Adrenal gland (tissue), 12 donors: ENCODE data around the gene ZSCAN31. TPM values are rescaled to one million over a fixed set of nuclear protein-coding genes. Genes with fewer than 3 reads are reported as not detected.

Experiments used
- DNase-seq, 7 donors: peaks; one replicate each; pipeline ENCODE4 v3.0.0-alpha.2; 2019 to 2020
- H3K27ac ChIP-seq, 5 donors: fragments of 200-600 bp; sonication (generic) in 4 of 5; 1 replicate in 3 of 5; 2 replicates in 2 of 5; pipeline versions ENCODE4 v1.5.1 to v1.8.0; 2016 to 2020; ENCODE audit warnings: mild to moderate bottlenecking in 1 of 5
- H3K27me3 ChIP-seq: fragments of 200-600 bp; 2 replicates; pipeline ENCODE4 v1.8.0; 2021
- H3K36me3 ChIP-seq, 2 donors: fragments of 200-600 bp; replicated peaks in 1 of 2; 1 replicate in 1 of 2; 2 replicates in 1 of 2; pipeline versions ENCODE4 v1.5.1 to v1.8.0; 2018 to 2022
- H3K4me1 ChIP-seq, 2 donors: fragments of 200-600 bp; replicated peaks in 1 of 2; 1 replicate in 1 of 2; 2 replicates in 1 of 2; pipeline versions ENCODE4 v1.5.1 to v1.8.0; 2018 to 2021
- H3K4me3 ChIP-seq, 4 donors: fragments of 200-600 bp; sonication (generic) in 3 of 4; one replicate each; pipeline ENCODE4 v1.5.1; 2016 to 2018
- H3K9me3 ChIP-seq, 3 donors: fragments of 200-600 bp; sonication (generic) in 1 of 3; replicated peaks in 1 of 3; 1 replicate in 2 of 3; 2 replicates in 1 of 3; pipeline versions ENCODE4 v1.5.1 to v1.8.0; 2016 to 2021
- POLR2A ChIP-seq, 2 donors: fragments of 450-650 bp; IDR thresholded peaks; one replicate each; pipeline ENCODE4 v1.6.1; 2017; ENCODE audit warnings: antibody characterized with exemption in 2 of 2, mild to moderate bottlenecking in 2 of 2, moderate library complexity in 1 of 2
- WGBS, 4 donors: extraction: QIAGEN DNeasy Blood & Tissue Kit in 2 of 4; methylation state at CpG; one replicate each; pipeline versions ENCODE4 v1.1.5 to v1.1.7; 2013 to 2017; 5-methylcytosine and 5-hydroxymethylcytosine counted together
- intact Hi-C, 2 donors: fragments of 100-400 bp; cut with DNase I; formaldehyde crosslinking; loops; one replicate each; pipeline versions ENCODE4 v1.14.1 to v1.15.0; 2022 to 2023
- polyA plus RNA-seq, 3 donors: library from polyadenylated mRNA; stranded (reverse); fragments of 200-250 nt in 2 of 3; fragments of 350-450 nt in 1 of 3; fragmentation: Illumina TruSeq in 1 of 3; extraction: RNeasy Lipid Tissue Mini Kit (QIAGEN cat#74804) in 1 of 3; gene quantifications; one replicate each; pipeline ENCODE4 v1.2.3, GENCODE V29; 2013 to 2014
- total RNA-seq, 9 donors: library from RNA; depleted of rRNA in 4 of 9; stranded (reverse); fragments of >200 nt in 4 of 9; fragments of 120-200 nt in 1 of 9; fragmentation: NEBNext Ultra II Directional in 1 of 9; extraction: Animal tissue kit (Norgen Biotek cat#: 25700) in 1 of 9; gene quantifications; one replicate each; pipeline versions ENCODE4 v1.1.0 to v1.2.4, GENCODE V29; 2013 to 2023
- TF ChIP-seq, protein P1 (sequence below), 6 experiments: fragments of 450-650 bp in 4 of 6; fragments of 200-600 bp in 2 of 6; sonication (generic) in 1 of 6; IDR thresholded peaks; 1 replicate in 5 of 6; 2 replicates in 1 of 6; pipeline versions ENCODE4 v1.5.1 to v1.8.0; 2016 to 2021; ENCODE audit warnings: antibody characterized with exemption in 6 of 6, mild to moderate bottlenecking in 2 of 6, moderate library complexity in 1 of 6
- donor health status: healthy with polysubstance abuse.
- donor health status: Bipolar disorder and iron deficiency.
- donor health status: DM: yes; HTN: yes; CAD: no.
- donor health status: DM: no; HTN: no; CAD: no.
- donor health status: DM: no; HTN: no; CAD: no.
- donor health status: DM: yes; HTN: yes; CAD: no.

Gene ZSCAN31
- total and polyA plus RNA-seq, 12 donors = 2.3 to 13.5 (median 7.2) TPM

GRCh38 chr6:28349892-28350737 lies 14.2 kb upstream of the ZSCAN31 start, which contains the start of gene ZKSCAN3:
Gene ZKSCAN3 (plus strand): TSS chr6:28349947. CDS start chr6:28359587, 9,640 bp downstream.
- peak in 1 of 2 donors; percentile 59 for TF ChIP-seq POLR2A (IDR thresholded peaks at IDR 0.05)
- TF ChIP-seq, protein P1, sequence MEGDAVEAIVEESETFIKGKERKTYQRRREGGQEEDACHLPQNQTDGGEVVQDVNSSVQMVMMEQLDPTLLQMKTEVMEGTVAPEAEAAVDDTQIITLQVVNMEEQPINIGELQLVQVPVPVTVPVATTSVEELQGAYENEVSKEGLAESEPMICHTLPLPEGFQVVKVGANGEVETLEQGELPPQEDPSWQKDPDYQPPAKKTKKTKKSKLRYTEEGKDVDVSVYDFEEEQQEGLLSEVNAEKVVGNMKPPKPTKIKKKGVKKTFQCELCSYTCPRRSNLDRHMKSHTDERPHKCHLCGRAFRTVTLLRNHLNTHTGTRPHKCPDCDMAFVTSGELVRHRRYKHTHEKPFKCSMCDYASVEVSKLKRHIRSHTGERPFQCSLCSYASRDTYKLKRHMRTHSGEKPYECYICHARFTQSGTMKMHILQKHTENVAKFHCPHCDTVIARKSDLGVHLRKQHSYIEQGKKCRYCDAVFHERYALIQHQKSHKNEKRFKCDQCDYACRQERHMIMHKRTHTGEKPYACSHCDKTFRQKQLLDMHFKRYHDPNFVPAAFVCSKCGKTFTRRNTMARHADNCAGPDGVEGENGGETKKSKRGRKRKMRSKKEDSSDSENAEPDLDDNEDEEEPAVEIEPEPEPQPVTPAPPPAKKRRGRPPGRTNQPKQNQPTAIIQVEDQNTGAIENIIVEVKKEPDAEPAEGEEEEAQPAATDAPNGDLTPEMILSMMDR (IDR thresholded peaks at IDR 0.05) = no peak
- WGBS, 4 donors = 1% methylated on average over 20 to 30 of the region's 30 CpGs
- Histone ChIP-seq H3K27ac (peak within 1 kb of the TSS in 4 of 5 donors; percentile 57 to 82 (median 68)), H3K4me1 (peaks cover 4 to 17% of the 10 kb centered on the region in 2 donors), H3K9me3 (no peaks in the 10 kb centered on the region), H3K36me3 (no peaks in the 10 kb centered on the region), H3K27me3 (no peaks in the 10 kb centered on the region), H3K4me3 (peak within 1 kb of the TSS; percentile 44 to 71 (median 64))
- peak; percentile 84 to 93 (median 88) for DNase-seq
- intact Hi-C loops = loop anchor here (10.0 kb wide), 5 partner anchors 65 to 445 kb away; partner anchors contain the start of genes NKAPL (in 1 of the 2), PGBD1 (in 1 of the 2), ZKSCAN4 (in 1 of the 2) and ZNF165 (in 1 of the 2)

DNA sequence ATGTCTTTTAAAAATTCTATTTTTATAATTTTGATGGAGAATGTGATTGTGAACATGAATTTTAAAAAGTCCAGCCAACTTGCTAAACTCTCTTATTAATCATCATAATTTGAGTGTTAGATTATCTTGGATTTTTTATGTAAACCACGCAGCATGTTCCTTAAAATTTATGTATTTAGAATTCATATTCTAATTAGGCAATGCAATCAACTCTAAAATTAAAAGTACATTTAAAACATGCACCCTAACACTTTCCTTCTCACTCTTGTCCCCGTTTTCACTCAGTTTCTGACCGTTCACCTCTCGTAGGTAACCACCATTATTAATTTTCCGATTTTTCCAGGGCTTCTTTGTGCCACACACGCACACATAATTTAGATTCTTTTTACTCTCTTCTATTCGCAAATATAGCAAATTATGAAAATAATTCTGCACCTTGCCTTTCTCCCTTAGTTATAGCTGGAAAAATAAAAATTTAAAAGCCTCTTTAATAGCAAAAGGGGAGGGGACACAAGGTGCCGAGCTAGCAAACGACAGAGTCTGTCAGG lies 13.5 kb upstream of the ZSCAN31 start:
- H3K4me3 ChIP-seq = peak overlapping the region in 3 of 4 donors; percentile 44 to 71 (median 65)
- intact Hi-C loops = no loop called here
- no peaks in the 10 kb centered on the region for H3K36me3 ChIP-seq
- DNase-seq = no peak
- H3K27me3 ChIP-seq = no peaks in the 10 kb centered on the region
- no peaks in the 10 kb centered on the region for H3K9me3 ChIP-seq
- TF ChIP-seq, protein P1 (IDR thresholded peaks at IDR 0.05) = no peak
- no peak for TF ChIP-seq POLR2A (IDR thresholded peaks at IDR 0.05)
- WGBS, 4 donors = 0 to 2% (median 2%) methylated on average over 9 of the region's 9 CpGs
- H3K27ac ChIP-seq = peak overlapping the region in 4 of 5 donors; percentile 57 to 82 (median 68)
- H3K4me1 ChIP-seq = peaks cover 4 to 14% of the 10 kb centered on the region in 2 donors

- H3K9me3 ChIP-seq = no peaks in the 10 kb centered on the region
- no peak overlapping the region for H3K4me3 ChIP-seq
- intact Hi-C loops = no loop called here
- H3K27ac ChIP-seq = no peak overlapping the region
- no peaks in the 10 kb centered on the region for H3K27me3 ChIP-seq
- DNase-seq = no peak
- TF ChIP-seq POLR2A (IDR thresholded peaks at IDR 0.05) = no peak
- TF ChIP-seq, protein P1 (IDR thresholded peaks at IDR 0.05) = no peak
- H3K4me1 ChIP-seq = peaks cover 4 to 14% of the 10 kb centered on the region in 2 donors
- H3K36me3 ChIP-seq = no peaks in the 10 kb centered on the region
- 28 to 35% (median 29%) methylated on average over 2 of the region's 2 CpGs for WGBS, 4 donors
Measured at GRCh38 chr6:28347119-28347518, 11.2 kb upstream of the ZSCAN31 start.

GRCh38 chr6:28345201-28345600 lies 9.3 kb upstream of the ZSCAN31 start:
- Histone ChIP-seq H3K36me3 (no peaks in the 10 kb centered on the region), H3K9me3 (no peaks in the 10 kb centered on the region), H3K4me3 (no peak overlapping the region), H3K4me1 (peaks cover 0 to under 1% of the 10 kb centered on the region in 2 donors), H3K27ac (no peak overlapping the region), H3K27me3 (no peaks in the 10 kb centered on the region)
- TF ChIP-seq POLR2A (IDR thresholded peaks at IDR 0.05) = no peak
- TF ChIP-seq, protein P1 (IDR thresholded peaks at IDR 0.05) = no peak
- intact Hi-C loops = no loop called here
- 80 to 94% (median 86%) methylated on average over 1 of the region's 1 CpG for WGBS, 4 donors
- no peak for DNase-seq
